ENCODE data around the gene CIC.

GRCh38 chr19:42255766-42256745 lies 13.0 kb upstream of the CIC start:
- TF ChIP-seq POLR2AphosphoS5 (IDR thresholded peaks at IDR 0.05; ENCODE audit: borderline replicate concordance, low read depth, low read length) (peak; percentile 76), EZH2 (IDR thresholded peaks at IDR 0.05) (no peak)
